Keratinocyte (primary cell): ENCODE data around the gene NEU4.

Experiments
- EZH2 ChIP-seq: IDR thresholded peaks from one replicate; pipeline ENCODE4 v1.6.1; 2012; ENCODE audit warnings: inconsistent platforms, mild to moderate bottlenecking, low read length, moderate library complexity
- TF ChIP-seq, protein P1 (sequence below), 3 experiments: IDR thresholded peaks in 1 of 3; conservative IDR thresholded peaks in 1 of 3; optimal IDR thresholded peaks in 1 of 3; 2 replicates in 2 of 3; 3 replicates in 1 of 3; pipeline versions ENCODE3 to v1.5.1; 2011; ENCODE audit warnings: low read length in 3 of 3, mild to moderate bottlenecking in 3 of 3, moderate library complexity in 2 of 3, control low read depth in 1 of 3, inconsistent platforms in 1 of 3; ENCODE audit not compliant: insufficient read depth in 2 of 3; ENCODE audit errors: extremely low read depth in 1 of 3

DNA sequence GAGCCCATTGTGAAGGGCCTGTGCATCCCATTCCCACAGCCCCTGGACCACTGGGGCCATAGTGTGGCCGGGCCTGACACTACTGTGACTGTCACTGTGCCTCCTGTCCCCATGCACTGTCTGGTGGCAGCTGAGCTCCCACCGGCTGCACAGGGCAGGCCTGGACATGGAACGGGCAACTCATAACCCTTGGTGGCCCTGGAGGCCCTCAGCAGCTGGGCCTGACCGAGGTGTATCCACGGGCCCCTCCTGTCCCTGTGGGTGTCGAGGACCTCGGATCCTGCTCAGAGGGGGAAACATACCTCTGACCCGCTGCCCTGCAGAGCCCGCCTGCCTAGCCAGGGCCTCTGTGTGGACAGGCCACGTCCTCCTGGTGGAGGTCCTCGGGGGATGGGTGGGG is 40.1 kb upstream of the NEU4 start:
- TF ChIP-seq, protein P1, sequence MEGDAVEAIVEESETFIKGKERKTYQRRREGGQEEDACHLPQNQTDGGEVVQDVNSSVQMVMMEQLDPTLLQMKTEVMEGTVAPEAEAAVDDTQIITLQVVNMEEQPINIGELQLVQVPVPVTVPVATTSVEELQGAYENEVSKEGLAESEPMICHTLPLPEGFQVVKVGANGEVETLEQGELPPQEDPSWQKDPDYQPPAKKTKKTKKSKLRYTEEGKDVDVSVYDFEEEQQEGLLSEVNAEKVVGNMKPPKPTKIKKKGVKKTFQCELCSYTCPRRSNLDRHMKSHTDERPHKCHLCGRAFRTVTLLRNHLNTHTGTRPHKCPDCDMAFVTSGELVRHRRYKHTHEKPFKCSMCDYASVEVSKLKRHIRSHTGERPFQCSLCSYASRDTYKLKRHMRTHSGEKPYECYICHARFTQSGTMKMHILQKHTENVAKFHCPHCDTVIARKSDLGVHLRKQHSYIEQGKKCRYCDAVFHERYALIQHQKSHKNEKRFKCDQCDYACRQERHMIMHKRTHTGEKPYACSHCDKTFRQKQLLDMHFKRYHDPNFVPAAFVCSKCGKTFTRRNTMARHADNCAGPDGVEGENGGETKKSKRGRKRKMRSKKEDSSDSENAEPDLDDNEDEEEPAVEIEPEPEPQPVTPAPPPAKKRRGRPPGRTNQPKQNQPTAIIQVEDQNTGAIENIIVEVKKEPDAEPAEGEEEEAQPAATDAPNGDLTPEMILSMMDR (optimal IDR thresholded peaks at IDR 0.05 in 1 of 3, IDR thresholded peaks at IDR 0.05 in 1 of 3, conservative IDR thresholded peaks at IDR 0.05 in 1 of 3; ENCODE audit: extremely low read depth in 1 of 3, insufficient read depth in 2 of 3, low read length in 3 of 3): no peak
- no peak for TF ChIP-seq EZH2
